PFSK-1 (cell line): ENCODE measurements around the gene RXFP3.

ENCODE experiments used
- FOXP2 ChIP-seq: optimal IDR thresholded peaks from 2 replicates; pipeline ENCODE3; 2011; ENCODE audit warnings: borderline replicate concordance, control low read depth, inconsistent platforms; ENCODE audit not compliant: insufficient read depth; ENCODE audit errors: extremely low read length, extremely low read depth
- POLR2AphosphoS5 ChIP-seq: IDR thresholded peaks from 2 replicates; pipeline ENCODE4 v1.6.1; 2012; ENCODE audit warnings: low read depth, mild to moderate bottlenecking, control low read depth, low read length, moderate library complexity
- SIN3A ChIP-seq: IDR thresholded peaks from 2 replicates; pipeline ENCODE4 v1.6.1; 2012; ENCODE audit warnings: mild to moderate bottlenecking, low read length, moderate library complexity, borderline replicate concordance; ENCODE audit not compliant: insufficient read depth
- TAF1 ChIP-seq: IDR thresholded peaks from 2 replicates; pipeline ENCODE4 v1.6.1; 2012; ENCODE audit warnings: low read length, control low read depth, borderline replicate concordance; ENCODE audit not compliant: insufficient read depth
- TF ChIP-seq, protein P1 (sequence below), 2 experiments: IDR thresholded peaks; 2 replicates each; pipeline versions ENCODE4 v1.6.1 to v1.8.0; 2011 to 2012; ENCODE audit warnings: low read depth in 2 of 2, low read length in 2 of 2, control low read depth in 1 of 2, inconsistent platforms in 1 of 2, mild to moderate bottlenecking in 1 of 2, moderate library complexity in 1 of 2; ENCODE audit not compliant: insufficient read depth in 1 of 2

The RXFP3 gene

DNA sequence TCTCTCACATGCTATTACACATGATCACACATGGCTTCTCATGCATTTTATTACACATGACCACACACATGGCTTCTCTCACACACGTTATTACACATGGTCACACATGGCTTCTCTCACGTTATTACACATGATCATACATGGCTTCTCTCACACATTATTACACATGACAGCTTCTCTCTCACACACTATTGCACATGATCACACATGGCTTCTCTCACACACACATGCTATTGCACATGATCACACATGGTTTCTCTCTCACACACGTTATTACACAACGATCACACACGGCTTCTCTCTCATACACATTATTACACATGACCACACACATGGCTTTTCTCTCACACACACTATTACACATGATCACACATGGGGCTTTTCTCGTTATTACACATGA, 49.3 kb downstream of the RXFP3 start:
- TF ChIP-seq TAF1 (no peak), FOXP2 (no peak), SIN3A (no peak), POLR2AphosphoS5 (no peak)
- TF ChIP-seq, protein P1, sequence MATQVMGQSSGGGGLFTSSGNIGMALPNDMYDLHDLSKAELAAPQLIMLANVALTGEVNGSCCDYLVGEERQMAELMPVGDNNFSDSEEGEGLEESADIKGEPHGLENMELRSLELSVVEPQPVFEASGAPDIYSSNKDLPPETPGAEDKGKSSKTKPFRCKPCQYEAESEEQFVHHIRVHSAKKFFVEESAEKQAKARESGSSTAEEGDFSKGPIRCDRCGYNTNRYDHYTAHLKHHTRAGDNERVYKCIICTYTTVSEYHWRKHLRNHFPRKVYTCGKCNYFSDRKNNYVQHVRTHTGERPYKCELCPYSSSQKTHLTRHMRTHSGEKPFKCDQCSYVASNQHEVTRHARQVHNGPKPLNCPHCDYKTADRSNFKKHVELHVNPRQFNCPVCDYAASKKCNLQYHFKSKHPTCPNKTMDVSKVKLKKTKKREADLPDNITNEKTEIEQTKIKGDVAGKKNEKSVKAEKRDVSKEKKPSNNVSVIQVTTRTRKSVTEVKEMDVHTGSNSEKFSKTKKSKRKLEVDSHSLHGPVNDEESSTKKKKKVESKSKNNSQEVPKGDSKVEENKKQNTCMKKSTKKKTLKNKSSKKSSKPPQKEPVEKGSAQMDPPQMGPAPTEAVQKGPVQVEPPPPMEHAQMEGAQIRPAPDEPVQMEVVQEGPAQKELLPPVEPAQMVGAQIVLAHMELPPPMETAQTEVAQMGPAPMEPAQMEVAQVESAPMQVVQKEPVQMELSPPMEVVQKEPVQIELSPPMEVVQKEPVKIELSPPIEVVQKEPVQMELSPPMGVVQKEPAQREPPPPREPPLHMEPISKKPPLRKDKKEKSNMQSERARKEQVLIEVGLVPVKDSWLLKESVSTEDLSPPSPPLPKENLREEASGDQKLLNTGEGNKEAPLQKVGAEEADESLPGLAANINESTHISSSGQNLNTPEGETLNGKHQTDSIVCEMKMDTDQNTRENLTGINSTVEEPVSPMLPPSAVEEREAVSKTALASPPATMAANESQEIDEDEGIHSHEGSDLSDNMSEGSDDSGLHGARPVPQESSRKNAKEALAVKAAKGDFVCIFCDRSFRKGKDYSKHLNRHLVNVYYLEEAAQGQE (IDR thresholded peaks at IDR 0.05; ENCODE audit: insufficient read depth in 1 of 2, low read depth in 2 of 2, low read length in 2 of 2), result no peak
